ENCODE measurements around the gene SAMD4A.

DNA sequence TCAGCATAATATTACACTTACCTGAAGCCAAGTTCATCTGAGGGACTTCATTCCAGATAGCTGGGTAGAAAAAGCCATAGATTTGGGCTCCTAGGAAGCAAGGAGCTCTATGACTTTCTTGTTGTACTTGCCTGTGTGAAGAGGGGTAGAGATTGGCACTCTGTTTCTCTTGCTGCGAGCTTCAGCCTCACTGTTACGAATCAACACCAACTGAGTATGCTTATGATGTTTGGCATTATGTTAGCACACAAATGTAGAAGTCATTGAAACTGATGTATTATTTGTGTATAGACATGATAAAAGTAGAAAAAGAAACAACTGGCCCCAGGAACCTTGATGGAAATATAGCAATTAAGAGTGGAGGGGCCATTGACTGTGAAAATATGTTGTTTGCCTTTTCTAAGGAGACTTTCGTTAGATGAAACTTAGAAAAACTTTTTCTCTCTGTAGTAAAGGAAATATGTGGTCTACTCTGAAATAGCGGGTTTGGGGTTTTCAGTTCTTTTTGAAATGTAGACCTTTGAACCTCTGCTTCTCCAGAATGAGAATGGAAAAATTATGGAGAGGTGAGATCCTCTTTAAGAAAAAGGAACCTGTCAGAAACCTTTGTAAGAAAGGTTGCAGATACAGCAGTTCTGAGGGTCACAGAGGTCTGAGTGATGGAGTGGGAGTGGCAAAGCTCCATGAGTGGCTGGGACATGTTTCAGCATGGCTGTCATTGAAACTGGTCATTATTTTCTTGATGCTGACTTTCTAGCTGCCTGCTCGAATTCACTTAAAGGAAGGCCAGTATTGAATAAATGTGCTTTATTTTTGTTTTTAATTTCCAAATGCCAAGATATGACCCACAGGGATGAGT, 175.8 kb downstream of the SAMD4A start:
- TF ChIP-seq, protein P1, sequence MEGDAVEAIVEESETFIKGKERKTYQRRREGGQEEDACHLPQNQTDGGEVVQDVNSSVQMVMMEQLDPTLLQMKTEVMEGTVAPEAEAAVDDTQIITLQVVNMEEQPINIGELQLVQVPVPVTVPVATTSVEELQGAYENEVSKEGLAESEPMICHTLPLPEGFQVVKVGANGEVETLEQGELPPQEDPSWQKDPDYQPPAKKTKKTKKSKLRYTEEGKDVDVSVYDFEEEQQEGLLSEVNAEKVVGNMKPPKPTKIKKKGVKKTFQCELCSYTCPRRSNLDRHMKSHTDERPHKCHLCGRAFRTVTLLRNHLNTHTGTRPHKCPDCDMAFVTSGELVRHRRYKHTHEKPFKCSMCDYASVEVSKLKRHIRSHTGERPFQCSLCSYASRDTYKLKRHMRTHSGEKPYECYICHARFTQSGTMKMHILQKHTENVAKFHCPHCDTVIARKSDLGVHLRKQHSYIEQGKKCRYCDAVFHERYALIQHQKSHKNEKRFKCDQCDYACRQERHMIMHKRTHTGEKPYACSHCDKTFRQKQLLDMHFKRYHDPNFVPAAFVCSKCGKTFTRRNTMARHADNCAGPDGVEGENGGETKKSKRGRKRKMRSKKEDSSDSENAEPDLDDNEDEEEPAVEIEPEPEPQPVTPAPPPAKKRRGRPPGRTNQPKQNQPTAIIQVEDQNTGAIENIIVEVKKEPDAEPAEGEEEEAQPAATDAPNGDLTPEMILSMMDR (conservative IDR thresholded peaks at IDR 0.05) = no peak
- no peak for TF ChIP-seq EZH2 (IDR thresholded peaks at IDR 0.05; ENCODE audit: low read depth)

Measured in PC-9 (cell line).